Vagina (tissue), 2 donors: Measurements from ENCODE around the gene CDK5RAP3. TPM values are rescaled to one million over a fixed set of nuclear protein-coding genes. Genes with fewer than 3 reads are reported as not detected.

ENCODE experiments used
- DNase-seq, 2 donors: peaks; one replicate each; pipeline ENCODE4 v3.0.0-alpha.2; 2017; ENCODE audit errors: extremely low spot score in 2 of 2
- H3K27ac ChIP-seq: fragments of 200-600 bp; sonication (generic); one replicate; pipeline ENCODE4 v1.5.1; 2019
- H3K27me3 ChIP-seq: fragments of 200-600 bp; sonication (generic); one replicate; pipeline ENCODE4 v1.5.1; 2019
- H3K36me3 ChIP-seq, 2 donors: fragments of 200-600 bp; sonication (generic); one replicate each; pipeline ENCODE4 v1.5.1; 2017 to 2019
- H3K4me1 ChIP-seq: fragments of 200-600 bp; sonication (generic); one replicate; pipeline ENCODE4 v1.5.1; 2019
- H3K4me3 ChIP-seq, 2 donors: fragments of 200-600 bp; sonication (generic); 1 replicate in 1 of 2; 2 replicates in 1 of 2; pipeline ENCODE4 v1.5.1; 2016 to 2019
- H3K9me3 ChIP-seq: fragments of 200-600 bp; sonication (generic); one replicate; pipeline ENCODE4 v1.5.1; 2019
- CTCF ChIP-seq, 3 experiments: fragments of 450-650 bp in 2 of 3; fragments of 200-600 bp in 1 of 3; sonication (generic) in 1 of 3; IDR thresholded peaks; one replicate each; pipeline ENCODE4 v1.5.1; 2017 to 2019; ENCODE audit warnings: antibody characterized with exemption in 3 of 3, mild to moderate bottlenecking in 2 of 3, moderate library complexity in 2 of 3
- POLR2A ChIP-seq, 2 donors: fragments of 450-650 bp; IDR thresholded peaks; one replicate each; pipeline ENCODE4 v1.6.1; 2017; ENCODE audit warnings: antibody characterized with exemption in 2 of 2, mild to moderate bottlenecking in 2 of 2, moderate library complexity in 2 of 2
- POLR2AphosphoS5 ChIP-seq, 2 donors: sonication (generic); formaldehyde crosslinking; IDR thresholded peaks; one replicate each; pipeline ENCODE4 v1.9.0; 2017; ENCODE audit warnings: antibody characterized with exemption in 2 of 2, mild to moderate bottlenecking in 2 of 2, low read depth in 1 of 2; ENCODE audit not compliant: insufficient read depth in 1 of 2
- intact Hi-C: fragments of 100-400 bp; cut with DNase I; formaldehyde crosslinking; loops from one replicate; pipeline ENCODE4 v1.15.1; 2023
- total RNA-seq: library from RNA; depleted of rRNA; stranded (reverse); fragments of >200 nt; gene quantifications from one replicate; pipeline ENCODE4 v1.2.3, GENCODE V29; 2016

The CDK5RAP3 gene
- total RNA-seq, 1 donor from 2014 or later: 144 TPM

- no peaks in the 10 kb centered on the region for H3K36me3 ChIP-seq
- DNase-seq: no peak
- intact Hi-C loops: loop anchor here (5.0 to 10.0 kb wide), 3 partner anchors 79 to 571 kb away; partner anchors contain the start of genes HOXB3, HOXB5 and PNPO
- TF ChIP-seq POLR2AphosphoS5 (IDR thresholded peaks at IDR 0.05; ENCODE audit: insufficient read depth in 1 of 2, low read depth in 1 of 2) (peak in 1 of 2 donors; percentile 27), POLR2A (IDR thresholded peaks at IDR 0.05) (no peak), CTCF (IDR thresholded peaks at IDR 0.05) (no peak)
- peak overlapping the region; percentile 26 to 49 for H3K4me3 ChIP-seq
- H3K27ac ChIP-seq: peak overlapping the region; percentile 54
- no peaks in the 10 kb centered on the region for H3K9me3 ChIP-seq
- peaks cover 38% of the 10 kb centered on the region for H3K4me1 ChIP-seq
- H3K27me3 ChIP-seq: no peaks in the 10 kb centered on the region
Measured at GRCh38 chr17:48023400-48024148, 52.7 kb downstream of the CDK5RAP3 start.

- DNase-seq: no peak
- peaks cover 38% of the 10 kb centered on the region for H3K4me1 ChIP-seq
- intact Hi-C loops: loop anchor here (5.0 to 10.0 kb wide), 3 partner anchors 80 to 570 kb away; partner anchors contain the start of genes HOXB3, HOXB5 and PNPO
- H3K36me3 ChIP-seq: no peaks in the 10 kb centered on the region
- H3K27me3 ChIP-seq: no peaks in the 10 kb centered on the region
- peak overlapping the region; percentile 26 to 49 for H3K4me3 ChIP-seq
- TF ChIP-seq POLR2AphosphoS5 (IDR thresholded peaks at IDR 0.05; ENCODE audit: insufficient read depth in 1 of 2, low read depth in 1 of 2): peak in 1 of 2 donors; percentile 6
- TF ChIP-seq POLR2A (IDR thresholded peaks at IDR 0.05): no peak
- no peak for TF ChIP-seq CTCF (IDR thresholded peaks at IDR 0.05)
- H3K27ac ChIP-seq: peak overlapping the region; percentile 54
- no peaks in the 10 kb centered on the region for H3K9me3 ChIP-seq
Measured at GRCh38 chr17:48024149-48025039, 53.5 kb downstream of the CDK5RAP3 start.

GRCh38 chr17:48025040-48025903 lies 54.4 kb downstream of the CDK5RAP3 start:
- no peaks in the 10 kb centered on the region for H3K27me3 ChIP-seq
- DNase-seq: peak in 1 of 2 donors; percentile 99
- H3K9me3 ChIP-seq: no peaks in the 10 kb centered on the region
- peaks cover 38% of the 10 kb centered on the region for H3K4me1 ChIP-seq
- intact Hi-C loops: loop anchor here (10.0 kb wide), 2 partner anchors 80 to 570 kb away; partner anchors contain the start of genes HOXB3, HOXB5 and PNPO
- TF ChIP-seq POLR2AphosphoS5 (IDR thresholded peaks at IDR 0.05; ENCODE audit: insufficient read depth in 1 of 2, low read depth in 1 of 2) (peak in 1 of 2 donors; percentile 71), POLR2A (IDR thresholded peaks at IDR 0.05) (no peak), CTCF (IDR thresholded peaks at IDR 0.05) (peak; percentile 25 to 77 (median 66))
- H3K36me3 ChIP-seq: no peaks in the 10 kb centered on the region
- H3K4me3 ChIP-seq: peak overlapping the region; percentile 49 to 61
- peak overlapping the region; percentile 77 for H3K27ac ChIP-seq

- no peak for DNase-seq
- intact Hi-C loops: loop anchor here (2.0 to 10.0 kb wide), 3 partner anchors 47 to 569 kb away; partner anchors contain the start of genes HOXB3, HOXB5 and PNPO
- Histone ChIP-seq H3K27me3 (no peaks in the 10 kb centered on the region), H3K9me3 (no peaks in the 10 kb centered on the region), H3K4me3 (peak overlapping the region; percentile 49 to 61), H3K36me3 (no peaks in the 10 kb centered on the region), H3K27ac (peak overlapping the region; percentile 77), H3K4me1 (peaks cover 38% of the 10 kb centered on the region)
- TF ChIP-seq POLR2AphosphoS5 (IDR thresholded peaks at IDR 0.05; ENCODE audit: insufficient read depth in 1 of 2, low read depth in 1 of 2) (no peak), CTCF (IDR thresholded peaks at IDR 0.05) (no peak), POLR2A (IDR thresholded peaks at IDR 0.05) (no peak)
Measured at GRCh38 chr17:48025904-48026501, 55.1 kb downstream of the CDK5RAP3 start.
